Gastrocnemius medialis (tissue), 4 donors: ENCODE results near the gene CLCN3.

Experiments used
- POLR2A ChIP-seq, 2 donors: fragments of 450-650 bp; IDR thresholded peaks; one replicate each; pipeline ENCODE4 v1.6.1; 2017; ENCODE audit warnings: antibody characterized with exemption in 2 of 2, mild to moderate bottlenecking in 2 of 2, moderate library complexity in 2 of 2
- TF ChIP-seq, protein P1 (sequence below), 5 experiments: fragments of 450-650 bp in 3 of 5; fragments of 200-600 bp in 2 of 5; sonication (generic) in 2 of 5; IDR thresholded peaks in 4 of 5; conservative IDR thresholded peaks in 1 of 5; 1 replicate in 4 of 5; 2 replicates in 1 of 5; pipeline ENCODE4 v1.5.1; 2016 to 2019; ENCODE audit warnings: antibody characterized with exemption in 5 of 5, mild to moderate bottlenecking in 3 of 5, moderate library complexity in 3 of 5

DNA sequence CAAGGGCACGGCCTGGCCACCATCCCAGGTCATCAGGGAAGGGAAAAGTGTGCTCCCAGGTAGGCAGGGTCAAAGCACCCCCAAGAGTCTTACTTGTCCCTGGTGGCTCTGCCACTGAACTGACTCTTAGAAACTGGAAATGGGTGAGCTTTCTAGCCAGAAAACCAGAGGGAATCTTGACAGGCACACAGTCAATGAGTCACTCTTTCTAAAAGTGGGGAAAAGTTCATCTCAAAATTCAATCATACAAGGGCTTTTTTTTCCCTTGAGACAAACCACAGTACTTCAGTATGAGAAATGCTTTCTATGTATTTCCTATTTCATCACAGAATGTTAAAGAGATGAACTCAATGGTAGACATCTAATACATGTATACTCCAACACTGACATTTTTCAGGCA, 124.9 kb downstream of the CLCN3 start:
- TF ChIP-seq POLR2A (IDR thresholded peaks at IDR 0.05) = no peak
- TF ChIP-seq, protein P1, sequence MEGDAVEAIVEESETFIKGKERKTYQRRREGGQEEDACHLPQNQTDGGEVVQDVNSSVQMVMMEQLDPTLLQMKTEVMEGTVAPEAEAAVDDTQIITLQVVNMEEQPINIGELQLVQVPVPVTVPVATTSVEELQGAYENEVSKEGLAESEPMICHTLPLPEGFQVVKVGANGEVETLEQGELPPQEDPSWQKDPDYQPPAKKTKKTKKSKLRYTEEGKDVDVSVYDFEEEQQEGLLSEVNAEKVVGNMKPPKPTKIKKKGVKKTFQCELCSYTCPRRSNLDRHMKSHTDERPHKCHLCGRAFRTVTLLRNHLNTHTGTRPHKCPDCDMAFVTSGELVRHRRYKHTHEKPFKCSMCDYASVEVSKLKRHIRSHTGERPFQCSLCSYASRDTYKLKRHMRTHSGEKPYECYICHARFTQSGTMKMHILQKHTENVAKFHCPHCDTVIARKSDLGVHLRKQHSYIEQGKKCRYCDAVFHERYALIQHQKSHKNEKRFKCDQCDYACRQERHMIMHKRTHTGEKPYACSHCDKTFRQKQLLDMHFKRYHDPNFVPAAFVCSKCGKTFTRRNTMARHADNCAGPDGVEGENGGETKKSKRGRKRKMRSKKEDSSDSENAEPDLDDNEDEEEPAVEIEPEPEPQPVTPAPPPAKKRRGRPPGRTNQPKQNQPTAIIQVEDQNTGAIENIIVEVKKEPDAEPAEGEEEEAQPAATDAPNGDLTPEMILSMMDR (IDR thresholded peaks at IDR 0.05 in 4 of 5, conservative IDR thresholded peaks at IDR 0.05 in 1 of 5) = no peak
